Loucy (cell line): Measurements from ENCODE around the gene CDH2.

ENCODE experiments used
- EZH2phosphoT487 ChIP-seq: fragments of 200-600 bp; IDR thresholded peaks from 2 replicates; pipeline ENCODE4 v1.6.1; 2018; ENCODE audit warnings: antibody characterized with exemption, mild to moderate bottlenecking, moderate library complexity, borderline replicate concordance
- TF ChIP-seq, protein P1 (sequence below): fragments of 200-600 bp; sonication (generic); conservative IDR thresholded peaks from 2 replicates; pipeline ENCODE4 v1.5.1; 2014; ENCODE audit warnings: mild to moderate bottlenecking, antibody characterized with exemption, low read length

DNA sequence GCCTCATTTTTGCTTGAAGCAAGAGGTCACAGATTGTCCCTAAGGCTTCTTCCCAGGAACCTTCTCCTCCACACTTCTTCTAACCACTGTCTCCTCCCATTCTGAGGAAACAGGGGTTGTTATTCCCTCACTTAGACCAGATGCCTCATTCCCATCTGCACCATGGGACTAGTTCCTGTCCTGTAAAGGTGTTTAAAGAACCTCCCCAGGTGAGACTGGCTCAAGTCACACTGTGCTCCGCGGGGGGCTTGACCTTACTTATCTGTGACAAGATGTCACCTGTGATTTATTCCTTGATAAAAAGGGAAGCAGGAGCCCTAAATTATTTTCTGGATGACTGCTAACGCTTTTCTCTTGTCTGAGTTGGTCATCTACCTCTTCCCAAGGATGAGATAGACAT lies 8.2 kb upstream of the CDH2 start:
- TF ChIP-seq, protein P1, sequence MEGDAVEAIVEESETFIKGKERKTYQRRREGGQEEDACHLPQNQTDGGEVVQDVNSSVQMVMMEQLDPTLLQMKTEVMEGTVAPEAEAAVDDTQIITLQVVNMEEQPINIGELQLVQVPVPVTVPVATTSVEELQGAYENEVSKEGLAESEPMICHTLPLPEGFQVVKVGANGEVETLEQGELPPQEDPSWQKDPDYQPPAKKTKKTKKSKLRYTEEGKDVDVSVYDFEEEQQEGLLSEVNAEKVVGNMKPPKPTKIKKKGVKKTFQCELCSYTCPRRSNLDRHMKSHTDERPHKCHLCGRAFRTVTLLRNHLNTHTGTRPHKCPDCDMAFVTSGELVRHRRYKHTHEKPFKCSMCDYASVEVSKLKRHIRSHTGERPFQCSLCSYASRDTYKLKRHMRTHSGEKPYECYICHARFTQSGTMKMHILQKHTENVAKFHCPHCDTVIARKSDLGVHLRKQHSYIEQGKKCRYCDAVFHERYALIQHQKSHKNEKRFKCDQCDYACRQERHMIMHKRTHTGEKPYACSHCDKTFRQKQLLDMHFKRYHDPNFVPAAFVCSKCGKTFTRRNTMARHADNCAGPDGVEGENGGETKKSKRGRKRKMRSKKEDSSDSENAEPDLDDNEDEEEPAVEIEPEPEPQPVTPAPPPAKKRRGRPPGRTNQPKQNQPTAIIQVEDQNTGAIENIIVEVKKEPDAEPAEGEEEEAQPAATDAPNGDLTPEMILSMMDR: no peak
- no peak for TF ChIP-seq EZH2phosphoT487
